Posterior vena cava (tissue), 2 donors: ENCODE measurements around the gene UCHL3. TPM values are rescaled to one million over a fixed set of nuclear protein-coding genes. Genes with fewer than 3 reads are reported as not detected.
"Not testable (repeated sequence)": the region's sequence is repeated elsewhere in the genome, so short reads cannot be mapped to it uniquely, and the experiment has no call there.

Experiments used
- DNase-seq: peaks from one replicate; pipeline ENCODE4 v3.0.0-alpha.2; 2020; ENCODE audit warnings: low spot score
- intact Hi-C, 2 donors: fragments of 100-400 bp; cut with DNase I; formaldehyde crosslinking; loops; one replicate each; pipeline versions ENCODE4 v1.14.1 to v1.14.2; 2022 to 2023
- total RNA-seq, 2 donors: library from RNA; stranded (reverse); fragmentation: NEBNext Ultra II Directional; extraction: Animal tissue kit (Norgen Biotek cat#: 25700); gene quantifications; one replicate each; pipeline ENCODE4 v1.2.1, GENCODE V29; 2021
- donor health status: DM: yes; HTN: yes; CAD: no.
- donor health status: DM: yes; HTN: yes; CAD: no.

The UCHL3 gene
- total RNA-seq, 2 donors from 2014 or later = 29.2 to 39.9 TPM

GRCh38 chr13:75544681-75545330 lies 4.8 kb upstream of the UCHL3 start:
- intact Hi-C loops = loop anchor here in 1 of 2 donors (5.0 kb wide), 1 partner anchor 63 kb away; the partner anchor contains the start of gene TBC1D4
- no peak for DNase-seq

DNA sequence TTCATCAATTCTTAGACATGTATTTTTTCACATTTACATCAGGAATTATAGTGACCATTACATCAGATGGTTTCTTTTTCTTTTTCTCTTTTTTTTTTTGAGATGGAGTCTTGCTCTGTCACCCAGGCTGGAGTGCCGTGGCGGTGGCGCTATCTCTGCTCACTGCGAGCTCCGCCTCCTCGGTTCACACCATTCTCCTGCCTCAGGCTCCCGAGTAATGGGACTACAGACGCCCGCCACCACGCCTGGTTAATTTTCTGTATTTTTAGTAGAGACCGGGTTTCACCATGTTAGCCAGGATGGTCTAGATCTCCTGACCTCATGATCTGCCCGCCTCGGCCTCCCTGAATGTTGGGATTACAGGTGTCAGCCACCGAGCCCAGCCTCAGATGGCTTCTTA lies 4.2 kb upstream of the UCHL3 start:
- DNase-seq = not testable (repeated sequence)
- intact Hi-C loops = loop anchor here in 1 of 2 donors (5.0 kb wide), 1 partner anchor 63 kb away; the partner anchor contains the start of gene TBC1D4

DNA sequence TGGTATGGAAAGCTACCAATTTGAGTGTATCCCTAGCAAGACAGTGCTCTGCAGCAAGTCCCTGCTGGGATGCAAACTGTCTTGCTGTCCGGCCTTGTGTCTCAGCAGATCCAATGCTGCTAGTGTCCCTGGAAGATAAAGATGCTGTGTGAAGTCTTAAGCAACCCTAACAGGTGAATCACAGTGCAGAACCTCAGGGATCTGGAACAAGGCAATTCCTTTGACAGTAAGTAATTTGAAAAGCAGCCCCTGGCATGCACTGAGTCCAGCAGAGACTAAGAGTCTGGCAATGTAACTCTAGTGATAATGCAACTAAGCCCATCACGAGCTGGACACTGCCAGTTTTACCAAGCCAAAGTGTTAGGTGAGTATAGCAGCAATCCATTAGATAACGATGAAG lies 1.7 kb upstream of the UCHL3 start:
- DNase-seq = no peak
- intact Hi-C loops = loop anchor here in 1 of 2 donors (5.0 kb wide), 1 partner anchor 66 kb away; the partner anchor contains the start of gene TBC1D4

DNA sequence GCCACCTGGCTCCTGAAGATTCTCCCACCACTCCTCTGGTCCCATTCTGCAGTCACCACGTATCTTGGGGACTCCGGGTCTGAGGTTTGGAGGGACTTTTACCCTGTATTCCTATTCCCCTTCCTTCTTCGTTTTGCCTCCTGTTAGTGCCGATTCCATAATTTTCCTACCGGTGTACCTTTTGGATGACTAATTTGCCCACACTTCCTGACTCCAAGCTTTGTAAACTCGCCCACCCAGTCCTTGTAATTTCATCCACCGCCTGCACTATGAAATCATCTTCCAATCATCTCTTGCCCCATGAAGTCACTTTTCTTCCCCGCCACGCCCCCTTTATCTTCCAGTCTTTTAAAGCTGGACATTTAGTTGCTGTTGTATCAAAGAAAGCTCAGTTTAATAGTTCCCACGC lies 572 bp downstream of the UCHL3 start:
- intact Hi-C loops = no loop called here
- DNase-seq = no peak

DNA sequence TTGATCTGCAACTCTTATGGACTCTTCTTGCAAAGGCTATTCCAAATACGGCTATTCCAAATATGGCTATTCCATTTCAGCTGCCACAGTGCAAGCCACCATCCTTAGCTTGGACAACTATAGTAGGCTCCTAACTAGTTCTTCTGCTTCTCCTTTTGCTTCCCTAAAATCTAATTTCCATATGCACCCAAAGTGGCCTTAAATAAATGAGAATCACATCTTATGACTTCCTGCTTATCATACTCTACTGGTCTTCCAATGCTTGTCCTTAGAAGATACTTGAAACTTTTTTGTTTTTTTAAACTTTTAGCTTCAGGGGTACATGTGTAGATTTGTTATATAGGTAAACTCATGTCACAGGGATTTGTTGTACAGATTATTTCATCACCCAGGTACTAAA lies 4.9 kb downstream of the UCHL3 start:
- intact Hi-C loops = no loop called here
- no peak for DNase-seq

DNA sequence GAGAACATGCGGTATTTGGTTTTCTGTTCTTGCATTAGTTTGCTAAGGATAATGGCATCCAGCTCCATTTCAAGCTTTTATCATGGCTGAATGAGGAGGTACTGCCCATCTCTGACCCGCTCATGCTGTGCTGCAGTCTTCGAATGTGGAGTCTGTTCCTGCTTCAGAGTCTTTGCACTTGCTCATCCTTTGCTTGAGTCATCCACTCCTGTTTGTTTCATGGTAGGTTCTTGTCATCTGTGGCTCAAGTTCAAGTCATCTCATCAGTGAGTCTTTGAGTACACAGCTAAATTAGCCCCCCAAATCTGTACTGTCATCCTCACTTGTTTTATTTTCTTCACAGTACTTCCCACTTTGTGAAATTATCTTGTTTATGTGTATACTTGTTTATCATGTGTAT lies 5.4 kb downstream of the UCHL3 start:
- no peak for DNase-seq
- intact Hi-C loops = no loop called here

DNA sequence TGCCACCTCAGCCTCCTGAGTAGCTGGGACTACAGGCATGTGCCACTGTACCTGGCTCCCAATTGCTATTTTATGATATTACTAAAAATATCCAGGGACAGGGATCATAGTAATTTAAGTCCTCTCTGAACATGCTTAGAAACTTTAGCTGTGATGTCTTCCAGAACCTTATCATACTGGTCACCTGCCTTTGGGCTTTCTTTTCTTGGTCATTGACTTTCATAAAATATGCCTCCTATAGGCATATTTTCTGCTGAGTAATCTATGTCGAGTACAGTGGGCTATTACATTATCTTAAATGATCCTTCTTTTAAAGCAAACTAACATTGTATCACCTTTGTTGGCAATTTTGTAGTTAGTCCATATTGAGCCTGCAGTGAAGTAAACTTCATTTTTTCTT lies 6.2 kb downstream of the UCHL3 start:
- no peak for DNase-seq
- intact Hi-C loops = no loop called here

- no peak for DNase-seq
- intact Hi-C loops = no loop called here
These were observed 7.4 kb downstream of the UCHL3 start for GRCh38 chr13:75556961-75557360.

DNA sequence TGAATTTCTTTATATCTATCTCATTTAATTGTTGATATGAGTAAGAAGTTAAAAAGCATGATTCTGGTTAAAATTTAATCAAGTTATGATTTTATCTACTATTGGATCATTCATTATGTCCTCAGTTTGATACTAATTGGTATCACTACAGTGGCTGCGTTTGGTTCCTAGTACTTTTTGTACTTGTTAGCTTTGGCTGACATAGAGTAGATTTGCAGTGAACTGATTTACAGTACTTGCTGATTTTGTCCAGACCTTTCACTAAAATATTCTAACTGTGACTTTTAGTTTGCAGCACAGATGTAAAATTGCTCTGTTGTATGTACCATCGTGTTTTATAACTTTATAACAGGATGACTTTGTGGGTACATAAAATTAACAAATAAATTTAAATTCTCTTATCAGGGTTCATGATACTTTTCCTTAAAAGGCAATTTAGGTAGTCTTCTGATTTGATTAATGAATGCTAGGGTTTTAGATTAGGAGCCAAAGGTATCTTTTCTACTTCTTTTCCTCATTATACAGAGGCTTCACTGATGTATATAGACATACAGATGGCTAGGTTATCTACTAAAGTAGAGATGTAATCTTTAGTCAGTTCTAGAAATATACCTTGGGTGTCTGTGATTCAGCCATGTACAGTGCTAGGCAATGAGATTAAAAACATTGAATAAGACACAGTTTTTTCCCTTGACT lies 8.7 kb downstream of the UCHL3 start:
- intact Hi-C loops = no loop called here

GRCh38 chr13:75566658-75567057 lies 17.1 kb downstream of the UCHL3 start:
- intact Hi-C loops = no loop called here

More for the DNA sequence above, 8.7 kb downstream of the UCHL3 start:
- no peak for DNase-seq

GRCh38 chr13:75569576-75569975 lies 20.0 kb downstream of the UCHL3 start:
- intact Hi-C loops = no loop called here
- DNase-seq = no peak

More at GRCh38 chr13:75566658-75567057, 17.1 kb downstream of the UCHL3 start:
- no peak for DNase-seq

GRCh38 chr13:75579529-75579928 lies 29.9 kb downstream of the UCHL3 start:
- DNase-seq = no peak
- intact Hi-C loops = no loop called here

- intact Hi-C loops = no loop called here
- no peak for DNase-seq
These were observed 32.5 kb downstream of the UCHL3 start for GRCh38 chr13:75581874-75582640.

GRCh38 chr13:75583091-75583490 lies 33.5 kb downstream of the UCHL3 start:
- intact Hi-C loops = no loop called here
- DNase-seq = no peak

GRCh38 chr13:75585153-75585552 lies 35.6 kb downstream of the UCHL3 start:
- intact Hi-C loops = no loop called here
- no peak for DNase-seq

GRCh38 chr13:75587679-75588078 lies 38.1 kb downstream of the UCHL3 start:
- intact Hi-C loops = no loop called here

GRCh38 chr13:75596657-75597182 lies 47.1 kb downstream of the UCHL3 start:
- no peak for DNase-seq
- intact Hi-C loops = no loop called here

More at GRCh38 chr13:75587679-75588078, 38.1 kb downstream of the UCHL3 start:
- no peak for DNase-seq

DNA sequence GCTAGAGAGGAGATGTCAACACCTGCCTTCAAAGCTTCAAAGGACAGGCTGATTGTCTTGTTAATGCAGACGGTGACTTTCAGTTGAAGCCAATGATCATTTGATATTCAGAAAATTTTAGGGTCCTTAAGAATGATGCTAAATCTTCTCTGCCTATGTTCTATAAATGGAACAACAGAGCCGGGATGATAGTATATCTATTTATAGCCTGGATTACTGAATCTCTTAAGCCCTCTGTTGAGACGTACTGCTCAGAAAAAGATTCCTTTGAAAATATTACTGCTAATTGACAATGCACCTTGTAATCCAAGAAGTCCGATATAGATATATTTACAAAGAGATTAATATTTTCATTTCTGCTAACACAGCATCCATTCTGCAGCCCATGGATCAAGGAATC lies 50.8 kb downstream of the UCHL3 start:
- no peak for DNase-seq

DNA sequence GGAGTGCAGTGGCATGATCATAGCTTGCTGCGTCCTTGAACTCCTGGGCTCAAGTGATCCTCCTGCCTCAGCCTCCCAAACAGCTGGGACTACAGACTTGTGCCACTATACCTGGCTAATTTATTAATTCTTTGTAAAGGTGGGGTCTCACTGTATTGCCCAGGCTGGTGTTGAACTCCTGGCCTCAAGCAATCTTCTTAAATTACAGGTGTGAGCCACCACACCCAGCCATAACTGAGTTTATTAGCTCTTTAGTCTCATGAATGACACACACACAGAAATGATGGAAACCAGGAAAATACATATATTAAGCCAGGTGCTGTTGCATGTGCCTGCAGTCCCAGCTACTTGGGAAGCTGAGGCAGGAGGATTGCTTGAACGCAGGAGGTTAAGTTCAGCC lies 53.4 kb downstream of the UCHL3 start:
- intact Hi-C loops = no loop called here
- DNase-seq = no peak

More for the DNA sequence above, 50.8 kb downstream of the UCHL3 start:
- intact Hi-C loops = no loop called here

DNA sequence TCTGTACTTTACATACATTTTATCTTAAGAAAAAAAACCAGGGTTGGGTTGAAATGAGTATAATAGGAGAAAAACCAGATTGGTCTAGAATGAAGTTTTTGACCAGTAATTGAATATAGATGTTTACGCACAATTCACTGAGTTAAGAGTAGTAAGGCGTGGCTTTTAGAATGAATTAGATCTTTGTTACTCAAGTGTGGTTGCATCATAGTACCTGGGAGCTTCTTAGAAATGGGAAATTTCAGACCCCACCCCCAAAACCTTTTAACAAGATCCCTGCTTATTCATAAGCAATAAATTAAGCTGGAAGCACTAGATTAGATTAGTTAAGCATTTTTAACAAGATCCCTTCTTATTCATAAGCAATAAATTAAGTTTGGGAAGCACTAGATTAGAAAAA lies 57.9 kb downstream of the UCHL3 start:
- no peak for DNase-seq
- intact Hi-C loops = no loop called here
